GM21619 (cell line): Measurements from ENCODE around the gene TWSG1.

ENCODE experiments used
- ATAC-seq: cut with Tn5 transposase; IDR thresholded peaks from one replicate; pipeline ENCODE4 v1.9.1; 2021; ENCODE audit not compliant: unreplicated experiment

TWSG1 gene

GRCh38 chr18:9334329-9334972 is at the start of gene TWSG1:
Gene TWSG1, plus strand, starts transcription at chr18:9334773. Its CDS starts 2,457 bp downstream, at chr18:9337230.
- ATAC-seq: peak; percentile 69

GRCh38 chr18:9285604-9286003 is 49.0 kb upstream of the TWSG1 start:
- no peak for ATAC-seq

- ATAC-seq: no peak
Observed at GRCh38 chr18:9287036-9287435, 47.5 kb upstream of the TWSG1 start.

- no peak for ATAC-seq
Observed at GRCh38 chr18:9289698-9290097, 44.9 kb upstream of the TWSG1 start.

GRCh38 chr18:9290156-9290555 is 44.4 kb upstream of the TWSG1 start:
- no peak for ATAC-seq

- no peak for ATAC-seq
Observed at GRCh38 chr18:9292047-9292446, 42.5 kb upstream of the TWSG1 start.

- ATAC-seq: no peak
Observed at GRCh38 chr18:9293948-9294347, 40.6 kb upstream of the TWSG1 start.

GRCh38 chr18:9296233-9297006 is 38.2 kb upstream of the TWSG1 start:
- no peak for ATAC-seq

GRCh38 chr18:9297007-9297393 is 37.6 kb upstream of the TWSG1 start:
- no peak for ATAC-seq

GRCh38 chr18:9304388-9305070 is 30.0 kb upstream of the TWSG1 start:
- no peak for ATAC-seq

GRCh38 chr18:9319333-9319732 is 15.2 kb upstream of the TWSG1 start:
- no peak for ATAC-seq

- ATAC-seq: no peak
Observed at GRCh38 chr18:9321017-9321452, 13.5 kb upstream of the TWSG1 start.

GRCh38 chr18:9321736-9322135 is 12.8 kb upstream of the TWSG1 start:
- ATAC-seq: no peak

- no peak for ATAC-seq
Observed at GRCh38 chr18:9322744-9323143, 11.8 kb upstream of the TWSG1 start.

GRCh38 chr18:9323750-9324445 is 10.7 kb upstream of the TWSG1 start:
- no peak for ATAC-seq

GRCh38 chr18:9325716-9326115 is 8.9 kb upstream of the TWSG1 start:
- ATAC-seq: no peak

- ATAC-seq: no peak
Observed at GRCh38 chr18:9328776-9329175, 5.8 kb upstream of the TWSG1 start.

GRCh38 chr18:9329471-9329870 is 5.1 kb upstream of the TWSG1 start:
- no peak for ATAC-seq

- ATAC-seq: no peak
Observed at GRCh38 chr18:9330419-9330818, 4.2 kb upstream of the TWSG1 start.

GRCh38 chr18:9333441-9334328 is 888 bp upstream of the TWSG1 start:
- peak; percentile 35 for ATAC-seq
